ENCODE measurements around the gene MIEF2. TPM values are rescaled to one million over a fixed set of nuclear protein-coding genes. Genes with fewer than 3 reads are reported as not detected.

MIEF2 gene
- polyA plus RNA-seq, 1 experiment = 12.0 TPM

GRCh38 chr17:18231164-18231563 lies 29.3 kb upstream of the MIEF2 start:
- Histone ChIP-seq H3K36me3 (ENCODE audit: control insufficient read depth, insufficient read depth, low read length) (peaks cover 13% of the 10 kb centered on the region), H3K27me3 (ENCODE audit: control insufficient read depth, insufficient read depth, low read length) (no peaks in the 10 kb centered on the region), H3K4me3 (ENCODE audit: low read depth, low read length) (no peak overlapping the region)
- POLR2A ChIA-PET = no interaction called here
- no peak for TF ChIP-seq CTCF (IDR thresholded peaks at IDR 0.05; ENCODE audit: insufficient read depth, low read depth, low read length)
- DNase-seq (ENCODE audit: low read depth) = no peak
- CTCF ChIA-PET = interaction anchor here (4.3 kb wide), 1 partner anchor 17 kb away, joined by 20 read pairs; no protein-coding TSS in a partner anchor

GRCh38 chr17:18233803-18234518 lies 26.5 kb upstream of the MIEF2 start:
- Histone ChIP-seq H3K36me3 (ENCODE audit: control insufficient read depth, insufficient read depth, low read length) (peaks cover 28% of the 10 kb centered on the region), H3K27me3 (ENCODE audit: control insufficient read depth, insufficient read depth, low read length) (no peaks in the 10 kb centered on the region), H3K4me3 (ENCODE audit: low read depth, low read length) (no peak overlapping the region)
- no peak for DNase-seq (ENCODE audit: low read depth)
- POLR2A ChIA-PET = no interaction called here
- CTCF ChIA-PET = interaction anchor here (4.3 kb wide), 1 partner anchor 14 kb away, joined by 20 read pairs; no protein-coding TSS in a partner anchor
- TF ChIP-seq CTCF (IDR thresholded peaks at IDR 0.05; ENCODE audit: insufficient read depth, low read depth, low read length) = no peak

GRCh38 chr17:18234853-18235380 lies 25.5 kb upstream of the MIEF2 start:
- ChIA-PET POLR2A (no interaction called here), CTCF (interaction anchor here (1.1 kb wide), 1 partner anchor 33 kb away, joined by 3 read pairs; no protein-coding TSS in a partner anchor)
- no peaks in the 10 kb centered on the region for H3K27me3 ChIP-seq (ENCODE audit: control insufficient read depth, insufficient read depth, low read length)
- TF ChIP-seq CTCF (IDR thresholded peaks at IDR 0.05; ENCODE audit: insufficient read depth, low read depth, low read length) = no peak
- no peak for DNase-seq (ENCODE audit: low read depth)
- no peak overlapping the region for H3K4me3 ChIP-seq (ENCODE audit: low read depth, low read length)
- peaks cover 29% of the 10 kb centered on the region for H3K36me3 ChIP-seq (ENCODE audit: control insufficient read depth, insufficient read depth, low read length)

GRCh38 chr17:18235743-18236256 lies 24.7 kb upstream of the MIEF2 start:
- POLR2A ChIA-PET = no interaction called here
- Histone ChIP-seq H3K4me3 (ENCODE audit: low read depth, low read length) (no peak overlapping the region), H3K27me3 (ENCODE audit: control insufficient read depth, insufficient read depth, low read length) (no peaks in the 10 kb centered on the region), H3K36me3 (ENCODE audit: control insufficient read depth, insufficient read depth, low read length) (peaks cover 35% of the 10 kb centered on the region)
- CTCF ChIA-PET = interaction anchor here (1.0 to 1.1 kb wide), 2 partner anchors 13 to 32 kb away, joined by 3 to 4 read pairs; no protein-coding TSS in a partner anchor
- no peak for DNase-seq (ENCODE audit: low read depth)
- TF ChIP-seq CTCF (IDR thresholded peaks at IDR 0.05; ENCODE audit: insufficient read depth, low read depth, low read length) = no peak

DNA sequence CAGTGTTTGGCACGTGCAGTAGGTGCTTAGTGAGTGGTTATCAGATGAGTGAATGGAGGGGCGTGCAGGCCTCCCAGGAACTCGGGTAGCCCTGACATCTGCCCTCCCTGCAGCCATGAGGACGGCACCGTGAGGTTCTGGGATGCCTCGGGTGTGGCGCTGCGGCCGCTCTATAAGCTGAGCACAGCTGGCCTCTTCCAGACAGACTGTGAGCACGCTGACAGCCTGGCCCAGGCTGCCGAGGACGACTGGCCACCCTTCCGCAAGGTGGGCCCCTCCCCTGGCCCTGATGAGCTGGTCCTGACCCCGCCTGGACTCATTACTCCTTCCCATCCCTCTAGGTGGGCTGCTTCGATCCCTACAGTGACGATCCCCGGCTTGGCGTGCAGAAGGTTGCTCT lies 24.0 kb upstream of the MIEF2 start:
- Histone ChIP-seq H3K36me3 (ENCODE audit: control insufficient read depth, insufficient read depth, low read length) (peaks cover 40% of the 10 kb centered on the region), H3K27me3 (ENCODE audit: control insufficient read depth, insufficient read depth, low read length) (no peaks in the 10 kb centered on the region), H3K4me3 (ENCODE audit: low read depth, low read length) (no peak overlapping the region)
- ChIA-PET POLR2A (no interaction called here), CTCF (interaction anchor here (1.0 kb wide), 1 partner anchor 12 kb away, joined by 4 read pairs; no protein-coding TSS in a partner anchor)
- DNase-seq (ENCODE audit: low read depth) = no peak
- TF ChIP-seq CTCF (IDR thresholded peaks at IDR 0.05; ENCODE audit: insufficient read depth, low read depth, low read length) = no peak

Data from BJ (cell line).